NCI-H1092 (cell line): Measurements from ENCODE around the gene ARHGEF7.
A peak's percentile ranks its signal among the peaks of the same experiment; 100 is the strongest.

ENCODE experiments used
- DNase-seq: peaks from one replicate; lab custom pipeline; 2025; lab: John Stamatoyannopoulos, UW

The ARHGEF7 gene

DNA sequence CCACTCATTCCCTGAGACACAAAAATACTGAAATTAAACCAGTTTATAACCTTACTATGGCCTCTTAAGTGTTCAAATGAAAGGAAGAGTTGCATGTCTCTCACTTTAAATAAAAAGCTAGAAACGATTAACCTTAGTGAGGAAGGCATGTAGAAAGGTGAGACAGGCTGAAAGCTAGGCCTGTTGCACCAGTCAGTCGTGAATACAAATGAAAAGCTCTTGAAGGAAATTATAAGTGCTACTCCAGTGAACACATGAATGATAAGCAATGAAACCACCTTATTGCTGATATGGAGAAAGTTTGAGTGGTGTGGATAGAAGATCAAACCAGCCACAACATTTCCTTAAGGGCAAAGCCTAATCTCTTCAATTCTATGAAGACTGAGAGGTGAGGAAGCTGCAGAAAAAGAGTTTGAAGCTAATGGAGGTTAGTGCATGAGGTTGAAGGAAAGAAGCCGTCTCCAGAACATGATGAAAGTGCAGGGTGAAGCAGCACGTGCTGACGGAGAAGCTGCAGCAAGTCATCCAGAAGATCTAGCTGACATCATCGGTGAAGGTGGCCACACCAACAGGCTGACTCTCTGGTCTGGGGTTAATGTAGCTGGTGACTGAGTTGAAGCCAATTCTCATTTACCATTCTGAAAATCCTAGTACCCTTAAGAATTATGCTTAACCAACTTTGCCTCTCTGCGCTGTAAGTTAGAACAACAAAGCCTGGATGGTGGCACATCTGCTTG, 110.9 kb downstream of the ARHGEF7 start:
- no peak for DNase-seq

DNA sequence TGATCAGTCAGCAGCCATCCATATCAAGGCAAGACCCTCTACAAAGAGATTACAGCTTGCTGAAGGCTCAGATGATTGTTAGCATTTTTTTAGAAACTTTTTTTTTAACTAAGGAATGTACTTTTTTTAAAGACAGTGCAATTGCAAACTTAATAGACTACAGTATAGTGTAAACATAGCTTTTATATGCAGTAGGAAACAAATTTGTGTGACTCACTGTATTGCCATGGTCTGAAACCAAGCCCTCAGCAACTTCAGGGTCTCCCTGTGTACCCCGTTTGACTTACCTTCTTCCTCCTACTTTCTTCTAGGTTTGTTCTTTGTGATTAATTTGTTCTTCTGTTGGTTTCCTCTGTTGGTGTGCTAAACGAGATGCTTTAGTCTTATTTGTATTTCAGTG, 112.3 kb downstream of the ARHGEF7 start:
- no peak for DNase-seq

DNA sequence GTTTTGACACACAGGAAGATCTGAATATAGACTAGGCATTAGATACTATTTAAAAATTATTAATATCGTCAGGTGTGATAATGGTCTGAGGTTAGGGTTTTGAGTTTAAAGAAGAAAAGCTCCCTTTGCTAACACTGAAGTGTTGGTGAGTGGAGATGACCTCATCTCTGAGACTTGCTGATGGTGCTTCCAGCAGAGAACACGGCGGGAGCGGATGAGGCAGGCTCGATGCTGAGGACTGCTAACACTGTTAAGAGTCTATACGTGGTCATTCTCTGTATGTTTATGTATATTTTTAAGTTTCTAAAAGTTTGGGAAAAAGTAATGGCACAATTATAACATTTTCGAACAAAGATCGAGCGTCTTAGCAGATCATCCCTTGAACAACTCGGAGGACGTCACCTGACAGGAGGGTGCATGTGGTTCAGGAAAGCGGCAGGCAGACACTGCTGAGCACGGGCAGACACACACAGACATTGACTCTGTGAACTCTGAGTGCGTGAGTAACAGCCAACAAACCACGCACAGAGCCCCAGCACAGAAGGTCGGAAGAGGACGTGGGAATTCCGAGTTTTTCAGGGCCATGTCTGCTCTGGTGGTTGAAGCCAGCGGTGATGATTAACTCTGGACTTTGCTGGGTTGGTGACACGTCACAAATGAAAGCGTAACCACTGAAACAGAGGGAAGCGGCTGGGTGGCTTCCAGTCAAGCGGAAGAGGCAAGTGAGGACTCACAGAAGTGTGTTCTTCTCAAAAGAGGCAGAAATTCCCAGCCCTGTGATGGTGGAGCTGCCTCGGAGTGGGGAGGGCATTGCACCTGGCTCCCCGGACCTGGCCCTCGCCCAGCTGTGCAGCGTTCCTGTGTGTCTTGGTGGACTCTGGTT, 113.4 kb downstream of the ARHGEF7 start:
- no peak for DNase-seq

DNA sequence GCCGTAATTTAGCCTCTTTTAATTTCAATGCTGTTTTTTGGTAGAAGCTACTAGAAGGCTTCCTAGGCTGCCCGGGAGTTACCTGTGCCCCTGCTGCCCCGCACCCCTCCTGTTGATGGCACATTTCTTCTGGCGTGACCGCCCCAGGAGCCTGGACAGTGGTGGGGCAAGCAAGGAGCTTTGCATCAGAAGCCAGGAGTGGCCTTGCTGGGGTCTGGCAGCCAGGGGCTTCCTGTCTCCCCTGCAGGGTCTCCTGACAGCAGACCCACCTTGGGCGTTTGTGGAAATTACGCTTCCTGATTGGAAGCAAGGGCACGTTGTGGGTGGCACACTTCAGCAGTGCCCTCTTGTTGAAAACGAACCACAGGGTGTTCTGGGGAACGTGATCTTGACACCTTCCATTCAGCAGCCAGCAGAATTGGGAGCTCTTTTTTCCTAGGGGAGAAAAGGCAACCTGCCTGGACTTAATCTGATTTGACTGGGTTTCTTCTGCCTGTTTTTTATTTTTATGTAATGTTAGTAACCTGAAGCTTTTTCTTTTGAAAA, 115.3 kb downstream of the ARHGEF7 start:
- no peak for DNase-seq

DNA sequence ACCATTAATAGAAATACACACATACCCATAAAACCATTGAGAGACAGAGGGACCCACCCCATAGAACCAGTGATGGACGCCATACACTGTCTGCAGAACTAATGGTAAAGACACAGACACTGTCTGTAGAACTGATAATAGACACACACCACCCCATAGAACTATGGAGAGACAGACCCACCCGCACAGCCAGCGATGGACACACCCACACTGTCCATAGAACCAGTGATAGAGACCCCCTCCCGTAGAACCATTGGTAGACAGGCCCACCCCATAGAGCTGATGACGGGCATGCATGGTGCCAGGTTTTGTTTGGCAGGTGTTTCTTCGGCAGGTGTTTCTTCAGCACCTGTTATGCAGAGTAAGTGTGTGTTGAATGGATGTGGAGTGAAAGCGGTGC, 117.1 kb downstream of the ARHGEF7 start:
- no peak for DNase-seq

DNA sequence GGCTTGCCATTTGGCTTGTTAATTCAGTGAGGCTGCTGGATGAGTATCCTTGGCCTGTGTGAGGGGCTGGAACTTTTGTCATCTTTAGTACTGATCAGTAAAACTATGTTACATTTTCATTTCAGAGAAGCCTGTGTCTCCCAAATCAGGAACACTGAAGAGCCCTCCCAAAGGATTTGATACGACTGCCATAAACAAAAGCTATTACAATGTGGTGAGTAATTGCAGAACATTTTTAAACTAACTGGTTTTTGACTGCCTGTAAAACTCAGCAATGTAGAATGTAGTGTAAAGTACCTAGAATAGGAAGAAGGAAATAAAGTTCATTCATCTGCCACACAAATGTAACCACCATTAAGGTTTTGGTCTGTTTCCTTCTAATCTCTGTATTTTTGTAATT, 118.0 kb downstream of the ARHGEF7 start:
- DNase-seq, result no peak

DNA sequence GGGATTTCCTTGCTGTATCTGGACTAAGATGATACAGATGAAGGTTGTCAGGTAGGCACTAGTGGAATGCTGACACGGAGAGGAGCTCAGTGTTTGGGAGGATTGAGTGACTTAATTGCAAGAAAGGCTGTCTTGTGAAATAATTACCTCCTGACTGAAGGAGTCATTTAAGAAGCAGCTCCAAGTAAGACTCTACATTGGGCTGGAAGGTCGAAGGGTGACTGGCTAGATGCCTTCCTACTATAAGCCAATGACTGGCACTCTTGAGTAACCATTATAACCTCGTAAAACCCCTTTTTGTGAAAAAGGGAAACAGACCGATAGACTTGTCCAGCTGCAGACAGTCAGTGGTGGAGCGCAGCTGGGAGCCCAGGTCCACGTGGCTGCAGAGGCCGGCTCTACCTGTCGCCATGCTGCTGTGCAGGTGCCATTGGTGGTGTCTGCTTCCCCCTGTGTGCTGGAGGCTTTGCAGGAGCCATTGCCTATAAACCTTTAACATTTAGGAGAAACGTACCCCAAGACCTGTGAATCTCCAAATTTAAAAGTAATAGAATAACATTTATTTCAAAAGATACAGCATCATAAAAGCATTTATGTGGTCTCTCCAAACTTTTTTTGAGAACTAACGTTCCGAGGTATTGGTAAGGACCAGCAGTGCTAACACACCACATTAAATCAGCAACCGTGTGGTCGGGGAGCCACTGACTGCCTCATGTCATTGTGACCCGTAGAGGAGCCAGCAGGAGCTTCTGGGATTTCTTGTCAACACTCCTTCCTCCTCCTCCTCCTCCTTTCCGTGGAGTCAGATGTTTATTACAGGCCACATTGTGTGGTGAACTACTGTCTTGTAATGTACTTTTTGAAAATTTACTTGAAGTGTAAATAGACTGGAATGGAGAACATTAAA, 124.9 kb downstream of the ARHGEF7 start:
- no peak for DNase-seq

DNA sequence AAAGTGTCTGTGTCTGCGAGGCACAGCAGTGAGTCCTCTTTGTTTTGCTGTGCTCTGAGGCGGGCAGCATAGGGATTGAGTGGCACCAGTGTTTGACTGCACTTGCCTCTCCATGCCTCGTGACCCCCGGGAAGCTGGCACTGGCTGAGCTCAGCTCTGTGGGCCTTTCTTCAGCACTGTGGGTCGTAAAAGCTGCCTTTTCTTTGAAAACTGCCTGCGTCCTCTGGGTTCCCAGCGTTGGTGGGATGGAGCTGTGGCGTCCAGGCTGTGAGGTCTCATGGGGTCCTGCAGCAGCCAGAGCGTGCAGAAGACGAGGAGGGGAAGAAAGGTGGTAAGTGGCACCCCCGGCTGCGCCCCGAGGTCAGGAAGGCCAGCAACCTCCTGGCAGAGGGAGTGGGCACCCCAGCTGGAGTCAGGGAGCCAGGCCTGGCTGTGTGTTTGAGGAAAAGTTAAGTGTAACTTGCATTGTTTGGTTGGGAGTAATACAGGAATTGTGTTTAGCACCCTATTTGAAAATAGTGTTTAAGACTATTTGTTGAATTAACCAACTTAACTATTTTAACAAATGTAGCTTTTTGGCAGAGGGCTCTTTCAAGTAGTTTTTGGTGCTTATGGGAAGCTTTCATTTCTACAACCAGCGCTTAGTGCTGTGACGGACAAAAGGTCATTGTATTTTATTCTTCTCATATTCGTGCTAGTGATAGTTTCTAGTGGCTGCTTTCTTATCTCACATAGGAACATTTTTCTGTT, 126.1 kb downstream of the ARHGEF7 start:
- DNase-seq, result peak; percentile 78

DNA sequence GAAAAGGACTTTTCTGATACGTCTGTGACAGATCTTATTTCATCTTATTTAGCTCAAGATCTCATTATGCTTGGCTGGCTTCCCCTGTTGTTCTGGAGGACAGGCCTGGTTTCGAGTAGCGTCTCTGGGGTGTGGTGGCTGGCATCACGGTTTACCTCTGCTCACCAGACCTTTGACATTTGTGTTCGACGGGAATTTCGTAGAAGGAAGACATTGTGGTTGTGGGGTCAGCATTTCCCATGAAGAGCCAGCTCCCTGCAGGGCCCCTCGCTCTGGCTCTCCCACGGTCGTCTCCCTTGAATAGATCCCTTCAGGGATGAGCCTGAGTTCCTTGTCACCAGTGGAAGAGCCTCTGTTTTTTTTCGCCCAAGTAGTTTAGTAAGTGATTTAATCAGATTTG, 126.8 kb downstream of the ARHGEF7 start:
- DNase-seq, result no peak

DNA sequence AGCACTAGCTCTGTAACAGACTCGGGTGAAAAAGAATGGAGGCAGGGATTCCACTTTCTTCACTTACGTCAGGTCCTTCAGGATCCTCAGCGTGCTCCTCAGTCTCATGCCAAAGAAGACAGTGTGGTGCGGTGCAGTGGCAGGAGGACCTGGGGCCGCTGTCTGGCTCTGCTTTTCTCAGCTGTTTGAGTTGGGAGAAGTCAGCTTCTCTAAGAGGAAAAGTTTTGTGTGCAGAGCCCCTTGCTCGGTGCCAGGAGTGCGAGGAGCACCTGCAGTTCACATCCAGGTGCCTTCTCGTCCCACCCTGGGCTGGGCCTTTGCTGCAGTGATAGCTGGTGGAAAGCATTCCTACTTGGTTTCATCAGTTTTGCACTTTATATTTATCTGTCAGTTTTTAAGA, 127.5 kb downstream of the ARHGEF7 start:
- no peak for DNase-seq

DNA sequence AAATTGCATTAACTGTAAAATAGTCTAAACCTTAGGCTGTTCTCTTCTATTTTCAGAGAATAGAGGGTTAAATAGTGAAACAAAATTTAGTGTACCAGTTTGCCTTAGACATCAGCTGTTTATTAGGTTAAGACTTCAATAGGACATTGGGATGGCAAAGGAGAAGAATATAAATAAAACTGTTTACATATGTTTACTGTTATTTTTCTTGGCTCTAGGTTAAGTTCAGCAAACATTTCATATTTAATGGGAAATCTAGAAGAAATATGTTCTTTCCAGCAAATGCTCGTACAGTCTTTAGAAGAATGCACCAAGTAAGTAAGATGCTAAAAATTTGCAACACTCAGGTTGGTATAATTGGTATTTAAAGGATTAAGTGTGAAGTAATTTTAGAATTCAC, 128.9 kb downstream of the ARHGEF7 start:
- no peak for DNase-seq

DNA sequence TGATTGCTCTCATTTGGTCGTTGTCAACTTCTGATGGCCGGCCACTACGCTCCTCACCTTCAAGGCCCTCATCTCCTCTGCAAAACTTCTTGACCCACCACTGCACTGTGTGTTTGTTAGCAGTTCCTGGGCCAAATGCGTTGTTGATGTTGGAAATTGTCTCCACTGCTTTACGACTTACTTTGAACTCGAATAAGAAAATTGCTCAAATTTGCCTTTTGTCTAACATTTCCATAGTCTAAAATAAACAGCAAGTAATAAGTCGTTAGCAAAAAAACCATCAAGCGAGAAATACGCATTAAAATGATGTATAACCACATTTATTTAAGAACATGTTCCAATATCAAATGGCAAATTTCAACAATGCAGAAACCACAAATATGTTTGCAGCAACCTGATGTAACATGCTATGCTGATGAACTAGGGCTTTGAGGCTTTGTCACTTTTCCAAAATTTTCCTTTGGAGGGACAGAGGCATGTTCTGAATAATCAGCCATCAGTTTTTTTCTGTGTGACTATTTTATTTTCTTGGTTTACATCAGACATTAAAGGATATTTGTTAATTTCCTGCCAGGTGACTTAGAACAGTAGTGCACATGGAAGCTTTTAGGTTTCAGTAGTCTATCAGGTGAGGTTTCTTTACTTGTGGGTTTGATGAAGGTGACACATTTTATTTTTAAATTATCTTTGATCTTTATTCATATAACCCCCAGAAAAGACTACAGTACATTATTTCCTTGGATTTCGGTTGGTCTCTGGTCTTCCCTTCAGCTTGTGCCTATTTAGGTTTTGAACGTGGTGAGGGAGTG, 130.7 kb downstream of the ARHGEF7 start:
- DNase-seq, result no peak

DNA sequence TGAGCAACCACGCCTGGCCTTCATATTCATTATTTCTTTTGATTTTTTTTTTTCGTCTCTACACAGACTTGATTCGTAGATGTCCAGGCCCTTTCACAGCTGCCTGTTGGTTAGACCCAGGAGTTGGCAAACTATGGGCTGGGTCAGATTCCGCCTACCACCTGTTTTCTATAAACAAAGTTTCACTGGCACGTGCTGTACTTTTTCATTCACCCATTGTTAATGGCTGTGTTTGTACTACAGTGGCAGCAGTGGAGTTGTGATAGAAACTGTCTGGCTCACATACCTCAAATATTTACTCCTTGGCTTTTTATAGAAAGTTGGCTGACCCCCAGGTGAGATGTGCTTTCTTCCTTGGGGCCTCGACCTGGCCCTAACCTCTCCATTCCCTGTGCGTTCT, 132.4 kb downstream of the ARHGEF7 start:
- peak; percentile 50 for DNase-seq

DNA sequence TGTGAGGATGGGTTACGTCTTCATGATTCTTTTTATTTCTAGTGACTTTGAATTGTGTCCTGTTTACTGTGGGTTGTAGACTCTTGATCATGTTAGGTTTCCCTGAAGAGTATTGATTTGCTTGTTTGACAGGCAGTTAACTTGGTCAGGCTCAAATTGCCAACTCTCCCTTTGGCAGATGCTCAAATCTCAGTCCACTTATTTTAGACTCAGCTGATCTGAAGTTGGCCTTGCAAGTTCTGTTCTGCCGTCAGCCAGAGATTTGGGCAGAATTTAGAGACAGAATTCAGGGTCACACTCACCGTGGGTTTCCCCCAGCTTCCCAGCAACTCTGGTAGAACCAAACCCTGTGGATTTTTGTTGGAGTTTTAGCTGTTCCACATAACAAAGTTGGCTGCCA, 133.7 kb downstream of the ARHGEF7 start:
- peak; percentile 20 for DNase-seq

DNA sequence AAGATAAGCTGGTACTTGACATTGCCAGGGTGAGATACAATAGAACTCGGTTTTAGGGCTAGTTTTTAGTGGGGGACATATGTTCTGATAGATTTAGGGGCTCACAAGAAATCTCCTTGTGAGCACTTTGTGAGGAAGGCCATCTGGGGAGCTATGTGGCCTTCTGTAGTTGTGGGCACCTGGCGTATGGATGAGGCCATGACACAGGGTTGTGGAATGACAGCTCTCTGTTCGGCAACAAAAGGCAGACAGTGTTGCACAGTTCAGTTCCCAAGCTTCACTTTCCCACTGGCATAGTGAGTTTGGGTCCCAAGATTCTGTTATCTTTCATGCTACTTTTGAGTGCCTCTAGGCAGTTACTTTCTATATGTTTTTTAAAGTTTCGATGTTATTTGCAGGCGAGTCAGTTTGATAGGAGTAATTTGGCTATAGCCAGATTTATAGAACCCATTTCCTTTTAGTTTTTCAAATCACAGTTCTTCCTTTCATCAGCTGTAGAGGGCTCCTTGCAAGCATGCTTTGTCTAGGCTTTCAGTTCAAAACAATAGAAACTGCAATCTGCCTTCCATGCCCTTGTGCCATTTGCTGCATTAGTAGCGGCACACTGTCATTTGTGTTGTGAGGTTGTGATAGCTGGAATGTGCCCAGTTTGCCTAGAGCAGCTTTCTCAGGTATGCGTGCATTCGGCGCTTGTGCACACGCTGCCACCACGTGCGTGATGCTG, 134.7 kb downstream of the ARHGEF7 start:
- no peak for DNase-seq

DNA sequence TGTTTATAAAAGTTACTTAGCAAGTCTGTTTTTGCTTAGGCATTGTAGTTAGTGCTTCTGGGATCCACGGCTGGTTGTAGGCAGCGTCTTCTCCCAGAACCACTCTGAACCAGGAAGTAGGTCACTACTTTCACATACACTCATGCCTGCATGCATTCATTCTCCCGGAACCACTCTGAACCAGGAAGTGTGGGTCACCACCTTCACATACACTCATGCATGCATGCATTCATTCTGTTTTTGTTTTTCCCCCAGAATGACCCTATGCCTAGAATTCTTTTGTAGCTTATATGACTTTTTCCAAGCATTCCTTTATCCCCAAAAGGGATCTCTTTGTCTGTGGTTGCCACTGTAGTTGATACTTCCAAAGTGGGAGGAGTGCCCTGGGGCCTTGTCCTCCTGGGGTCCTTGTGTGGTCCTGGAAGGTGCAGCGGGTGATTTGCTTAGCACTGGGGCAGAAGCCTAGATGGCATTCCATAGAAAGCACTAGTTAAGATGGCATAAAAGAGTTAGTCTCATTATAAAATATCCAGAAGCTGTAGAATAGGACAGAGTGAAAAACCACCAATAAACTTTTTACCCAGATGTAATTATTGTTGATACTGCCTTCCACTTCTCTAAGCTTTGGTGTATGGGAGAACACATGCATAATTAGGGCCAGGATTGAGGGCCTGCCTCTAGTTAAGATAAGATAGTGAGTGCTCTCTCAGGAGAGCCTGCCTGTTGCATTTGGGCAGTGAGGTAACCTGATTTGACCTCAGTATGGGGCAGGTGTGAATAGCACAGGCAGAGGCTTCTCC, 136.7 kb downstream of the ARHGEF7 start:
- DNase-seq, result no peak

DNA sequence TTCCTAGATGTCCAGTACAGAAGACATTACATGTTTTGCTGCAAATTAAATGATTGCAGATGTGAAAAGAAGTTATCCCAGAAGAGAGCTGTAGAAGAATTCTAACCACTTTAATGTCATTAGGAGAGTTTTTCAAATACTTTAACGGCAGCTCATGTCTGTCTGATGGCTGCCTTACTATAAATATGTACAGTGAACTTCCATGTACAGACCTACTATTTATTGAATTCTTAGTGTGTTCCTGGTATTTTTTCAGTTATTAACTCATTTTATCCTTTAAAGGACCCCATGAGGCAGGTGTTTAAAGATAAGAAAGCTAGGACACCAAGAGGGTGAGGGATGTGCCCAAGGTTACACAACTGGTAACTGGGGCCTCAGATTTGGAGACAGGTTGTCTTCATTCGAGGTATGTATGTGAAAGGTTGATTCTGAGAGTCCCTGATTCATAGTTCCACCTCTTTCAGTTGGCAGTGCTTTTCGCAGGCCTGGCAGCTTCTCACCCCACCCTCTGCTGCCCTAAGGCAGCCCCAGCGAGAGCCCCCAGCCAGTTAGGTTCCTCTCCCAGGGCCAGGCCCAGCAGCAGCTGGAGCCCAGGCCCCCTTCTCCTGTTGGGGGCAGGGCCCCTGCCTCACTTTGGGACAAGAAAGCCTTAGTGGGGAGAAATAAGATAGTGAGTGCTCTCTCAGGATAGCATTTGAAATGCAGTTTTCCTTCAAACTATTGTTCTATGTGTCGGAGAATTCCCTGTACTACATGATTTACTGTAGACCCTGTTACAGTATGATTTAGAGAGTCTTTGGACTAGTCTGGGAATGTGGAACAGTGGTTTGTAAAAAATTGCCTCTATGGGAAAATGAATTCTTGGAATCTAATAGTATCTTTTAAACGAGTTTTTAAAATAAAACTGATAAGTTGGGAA, 137.6 kb downstream of the ARHGEF7 start:
- DNase-seq, result no peak

DNA sequence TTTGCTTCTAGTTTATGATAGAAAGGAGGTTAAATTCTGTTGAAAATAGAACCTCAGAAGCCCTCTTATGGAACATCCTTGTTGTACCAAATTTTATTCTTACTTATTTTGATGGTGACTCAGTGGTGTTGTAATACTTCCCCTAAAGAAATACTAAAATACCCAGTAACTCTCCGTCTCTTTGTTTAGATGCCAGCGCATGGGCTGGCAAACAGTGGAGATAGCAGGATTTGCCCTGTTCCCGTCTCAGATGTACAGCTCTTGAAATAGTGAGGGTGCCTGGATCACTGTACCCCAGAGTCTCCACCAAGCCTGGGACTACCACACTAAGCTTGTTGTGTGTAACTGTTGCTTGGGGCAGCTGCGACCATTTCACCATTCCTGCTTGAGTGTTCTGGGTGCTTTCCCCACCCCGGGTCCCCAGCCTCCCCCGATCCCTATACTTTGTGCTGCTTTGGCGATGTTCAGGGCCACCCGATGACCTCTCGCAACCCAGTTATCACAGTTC, 138.3 kb downstream of the ARHGEF7 start:
- DNase-seq, result no peak
